ENCODE measurements around the gene RPS6KL1.

Gene RPS6KL1

GRCh38 chr14:74911221-74911620, 11.8 kb downstream of the RPS6KL1 start:
- no peak for DNase-seq

- DNase-seq: no peak
Observed at GRCh38 chr14:74910556-74910955, 12.5 kb downstream of the RPS6KL1 start.

- DNase-seq: no peak
Observed at GRCh38 chr14:74909911-74910310, 13.1 kb downstream of the RPS6KL1 start.

- no peak for DNase-seq
Observed at GRCh38 chr14:74909501-74909900, 13.6 kb downstream of the RPS6KL1 start.

GRCh38 chr14:74908861-74909341, 14.2 kb downstream of the RPS6KL1 start:
- no peak for DNase-seq

- DNase-seq: no peak
Observed at GRCh38 chr14:74907744-74908143, 15.3 kb downstream of the RPS6KL1 start.

GRCh38 chr14:74906925-74907521, 16.0 kb downstream of the RPS6KL1 start:
- DNase-seq: no peak

GRCh38 chr14:74905595-74906142, 17.4 kb downstream of the RPS6KL1 start:
- DNase-seq: peak; percentile 95

- DNase-seq: no peak
Observed at GRCh38 chr14:74904635-74905503, 18.2 kb downstream of the RPS6KL1 start.

GRCh38 chr14:74902941-74903705, 19.9 kb downstream of the RPS6KL1 start:
- no peak for DNase-seq

- DNase-seq: no peak
Observed at GRCh38 chr14:74898694-74899093, 24.4 kb downstream of the RPS6KL1 start.

GRCh38 chr14:74898083-74898482, 25.0 kb downstream of the RPS6KL1 start:
- DNase-seq: no peak

- no peak for DNase-seq
Observed at GRCh38 chr14:74897642-74898041, 25.4 kb downstream of the RPS6KL1 start.

- no peak for DNase-seq
Observed at GRCh38 chr14:74896400-74896799, 26.7 kb downstream of the RPS6KL1 start.

GRCh38 chr14:74893614-74894091, 29.4 kb downstream of the RPS6KL1 start:
- no peak for DNase-seq

GRCh38 chr14:74892745-74893144, 30.3 kb downstream of the RPS6KL1 start:
- no peak for DNase-seq

GRCh38 chr14:74891870-74892269, 31.2 kb downstream of the RPS6KL1 start:
- no peak for DNase-seq

GRCh38 chr14:74890262-74890661, 32.8 kb downstream of the RPS6KL1 start:
- DNase-seq: no peak

GRCh38 chr14:74888164-74889158, 34.6 kb downstream of the RPS6KL1 start:
- no peak for DNase-seq

- DNase-seq: no peak
Observed at GRCh38 chr14:74886001-74886400, 37.1 kb downstream of the RPS6KL1 start.

- peak; percentile 78 for DNase-seq
Observed at GRCh38 chr14:74882103-74882920, 40.7 kb downstream of the RPS6KL1 start.
